ENCODE measurements around the gene SLC26A11. TPM values are rescaled to one million over a fixed set of nuclear protein-coding genes. Genes with fewer than 3 reads are reported as not detected.

SLC26A11 gene
- total RNA-seq, 1 donor from 2014 or later = 25.5 TPM

Other genes with a start within 250 kb of the SLC26A11 start
- gene TBC1D16, start 184.6 kb upstream of the SLC26A11 start, total RNA-seq = 37.0 TPM
- gene CCDC40, start 183.8 kb upstream of the SLC26A11 start, total RNA-seq = 12.4 TPM
- gene GAA, start 118.8 kb upstream of the SLC26A11 start, total RNA-seq = 60.7 TPM
- gene EIF4A3, start 73.3 kb upstream of the SLC26A11 start, total RNA-seq = 84.8 TPM
- gene CARD14, start 50.4 kb upstream of the SLC26A11 start, total RNA-seq = 19.3 TPM
- 64.1 TPM for gene SGSH, start 94 bp upstream of the SLC26A11 start, total RNA-seq
- 221 TPM for gene RNF213, start 40.4 kb downstream of the SLC26A11 start, total RNA-seq
- gene ENDOV, start 194.7 kb downstream of the SLC26A11 start, total RNA-seq = 21.2 TPM